NCI-H146 (cell line): ENCODE measurements around the gene LSP1.

Source experiments
- DNase-seq: peaks from one replicate; lab custom pipeline; 2025; lab: John Stamatoyannopoulos, UW

LSP1 gene

DNA sequence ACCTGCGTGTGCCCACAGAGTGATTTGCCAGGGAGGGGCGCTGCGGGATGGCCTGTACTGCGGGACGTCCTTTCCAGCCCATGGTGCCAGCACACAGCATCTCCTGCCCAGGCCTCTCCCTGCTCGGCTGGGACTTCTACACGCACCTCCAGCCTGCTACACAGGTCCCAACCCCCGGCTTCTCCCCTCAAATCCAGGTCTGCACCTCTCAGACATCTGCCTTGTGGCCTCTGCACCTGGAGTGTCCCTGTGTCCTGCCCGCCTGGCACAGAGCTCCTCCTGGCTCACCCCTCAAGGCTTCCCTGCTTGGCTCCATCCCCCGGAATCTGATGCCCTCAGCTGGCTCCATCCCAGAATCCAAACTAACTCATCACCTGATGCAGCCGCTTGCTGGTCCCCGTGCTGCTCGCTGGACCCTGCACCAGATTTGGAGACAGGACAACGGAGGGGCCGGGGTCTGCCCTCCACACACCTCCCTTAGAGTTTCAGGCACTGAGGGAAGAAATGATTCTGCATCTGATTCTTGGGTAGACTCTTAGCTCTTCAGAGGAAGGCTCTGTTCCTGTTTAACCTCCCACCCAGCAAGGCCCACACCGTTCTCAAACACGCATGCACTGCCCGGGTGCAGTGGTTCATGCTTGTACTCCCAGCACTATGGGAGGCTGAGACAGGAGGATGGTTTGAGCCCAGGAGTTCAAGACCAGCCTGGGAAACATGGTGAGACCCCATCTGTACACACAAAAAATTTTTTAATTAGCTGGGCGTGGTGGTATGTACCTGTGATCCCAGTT is 4.0 kb upstream of the LSP1 start:
- no peak for DNase-seq

DNA sequence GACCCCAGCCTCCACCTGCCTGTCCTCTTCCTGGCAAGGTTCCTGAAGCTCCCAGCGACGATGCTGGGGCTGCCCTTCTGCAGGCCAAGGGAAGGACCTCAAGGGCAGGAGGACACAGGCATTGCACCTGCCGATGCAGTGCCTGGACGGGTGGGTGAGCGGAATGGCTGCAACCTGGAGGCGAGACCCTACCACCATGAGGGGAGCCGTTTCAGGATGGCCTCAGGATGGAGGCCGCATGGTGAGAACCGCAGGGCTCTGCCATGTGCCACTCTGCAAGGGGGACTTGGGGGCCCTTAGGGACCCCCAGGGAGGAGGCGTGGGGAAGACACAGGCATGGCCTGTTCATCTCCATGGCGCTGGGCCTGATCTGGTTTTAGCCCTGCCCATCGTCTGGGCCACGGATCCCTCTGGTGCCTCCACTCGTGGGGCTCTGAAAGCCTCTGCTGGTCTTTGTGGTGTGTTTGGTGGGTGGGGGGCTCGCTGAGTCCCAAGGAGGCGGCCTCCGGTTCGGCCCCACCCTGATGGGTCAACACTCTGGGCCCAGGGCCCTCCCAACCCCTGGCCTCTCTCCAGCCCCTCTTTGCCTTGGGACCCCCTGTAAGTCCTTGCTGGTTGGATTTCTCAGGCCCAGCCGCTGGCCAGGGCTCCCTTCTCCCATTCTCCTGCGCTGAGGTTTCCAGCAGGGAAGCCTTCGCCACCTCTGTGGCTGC is 1.3 kb upstream of the LSP1 start:
- DNase-seq, result no peak

DNA sequence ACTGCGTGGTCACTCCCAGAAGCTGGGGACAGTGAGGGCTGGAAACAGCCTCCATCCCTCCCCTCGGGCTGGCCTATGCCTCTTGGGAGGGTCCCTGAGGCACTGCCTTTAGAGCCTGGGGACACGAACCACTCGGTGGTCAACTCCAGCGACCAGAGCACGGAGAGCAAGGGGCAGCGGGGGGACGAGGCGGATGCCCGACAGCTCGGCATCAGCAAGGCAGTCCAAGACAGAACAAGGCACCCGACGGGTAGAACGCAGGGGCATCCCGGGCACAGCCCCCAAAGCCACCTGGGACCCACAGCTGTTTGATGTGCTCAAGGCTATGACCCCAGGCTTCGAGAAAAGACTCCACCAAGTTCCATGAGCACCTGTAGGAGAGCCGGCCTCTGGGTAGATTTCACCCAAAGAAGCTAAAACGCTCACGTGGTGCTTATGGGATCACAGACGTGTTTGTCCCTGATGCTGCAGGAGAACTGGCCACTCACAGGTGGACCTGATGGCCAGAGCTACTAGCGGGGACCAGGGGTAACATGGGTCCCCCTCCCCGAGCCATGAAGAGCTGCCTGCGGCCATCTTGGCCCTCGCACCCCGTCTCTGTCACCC is 510 bp upstream of the LSP1 start:
- no peak for DNase-seq

DNA sequence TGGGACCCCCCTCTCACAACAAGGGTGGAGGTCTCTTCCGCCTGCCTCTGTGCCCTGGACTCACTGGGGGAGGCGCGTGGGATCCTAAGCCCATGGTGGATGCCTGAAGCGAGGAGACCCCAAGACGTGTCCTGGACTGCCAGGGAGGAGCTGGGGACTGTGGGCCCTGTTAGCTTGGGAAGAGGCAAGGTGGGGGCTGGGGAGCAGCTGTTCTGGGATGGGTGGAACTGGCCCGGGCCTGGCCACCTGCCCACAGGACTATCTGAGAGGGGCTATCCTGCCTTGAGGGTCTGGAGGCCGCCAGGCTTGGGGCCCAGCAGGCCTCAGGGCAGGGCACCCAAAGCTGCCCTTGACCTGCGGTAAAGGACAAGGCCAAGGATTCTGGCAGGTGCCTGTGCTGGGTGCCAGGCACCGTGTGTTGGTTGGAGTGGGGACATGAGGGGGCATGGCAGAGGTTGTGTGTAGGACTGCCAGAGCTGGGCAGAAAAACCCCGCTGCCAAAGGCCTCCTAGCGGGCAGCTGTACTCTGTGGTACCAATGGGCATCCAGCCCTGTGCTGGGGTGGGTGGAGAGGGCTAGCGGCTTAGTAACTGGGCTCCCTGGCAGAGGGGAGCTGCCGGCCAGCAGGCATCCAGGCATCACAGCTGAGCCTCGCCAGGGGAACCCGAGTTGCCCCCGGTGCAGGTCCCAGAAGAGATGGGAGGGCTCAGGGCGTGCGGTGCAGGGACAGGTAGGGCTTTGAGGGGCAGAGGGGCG is 670 bp downstream of the LSP1 start:
- DNase-seq, result no peak

DNA sequence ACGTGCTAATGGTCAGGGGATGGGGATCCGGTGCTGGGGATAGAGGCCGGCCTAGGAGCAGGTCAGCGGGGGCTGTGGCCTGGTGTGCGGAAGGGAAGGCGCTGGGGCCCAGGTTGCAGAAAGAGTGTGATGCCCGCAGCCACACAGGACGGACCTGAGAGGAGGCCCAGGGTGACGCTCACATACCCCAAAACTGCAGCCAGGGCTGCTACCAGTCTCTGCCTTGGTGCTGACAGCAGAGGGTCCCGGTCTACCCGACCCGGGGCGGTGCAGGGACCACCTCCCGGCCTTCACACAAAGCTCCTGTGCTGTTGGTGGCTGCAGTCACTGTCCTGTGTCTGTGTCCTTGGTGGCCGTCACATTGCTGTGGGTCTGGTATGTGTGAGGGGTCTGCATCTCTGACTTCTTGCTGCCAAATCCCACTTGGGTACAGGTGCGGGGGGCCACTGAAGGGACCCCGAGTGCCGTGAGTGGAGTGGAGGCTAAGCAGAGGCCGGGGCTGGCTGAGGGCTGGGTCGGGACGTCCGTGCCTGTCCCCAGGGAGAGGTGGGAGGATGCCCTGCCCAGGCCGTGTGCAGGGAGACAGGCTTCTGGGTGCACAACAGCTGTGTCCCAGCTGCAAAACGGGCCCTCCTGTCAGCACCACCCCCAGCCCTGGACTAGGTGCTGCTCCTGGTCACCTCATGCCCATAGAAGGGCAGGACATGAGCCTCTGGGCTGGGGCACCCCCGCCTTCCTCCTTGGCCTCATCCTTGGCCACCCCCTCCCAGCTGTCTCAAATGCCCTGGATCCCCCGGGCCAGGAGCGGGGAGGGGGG is 1.5 kb downstream of the LSP1 start:
- no peak for DNase-seq

DNA sequence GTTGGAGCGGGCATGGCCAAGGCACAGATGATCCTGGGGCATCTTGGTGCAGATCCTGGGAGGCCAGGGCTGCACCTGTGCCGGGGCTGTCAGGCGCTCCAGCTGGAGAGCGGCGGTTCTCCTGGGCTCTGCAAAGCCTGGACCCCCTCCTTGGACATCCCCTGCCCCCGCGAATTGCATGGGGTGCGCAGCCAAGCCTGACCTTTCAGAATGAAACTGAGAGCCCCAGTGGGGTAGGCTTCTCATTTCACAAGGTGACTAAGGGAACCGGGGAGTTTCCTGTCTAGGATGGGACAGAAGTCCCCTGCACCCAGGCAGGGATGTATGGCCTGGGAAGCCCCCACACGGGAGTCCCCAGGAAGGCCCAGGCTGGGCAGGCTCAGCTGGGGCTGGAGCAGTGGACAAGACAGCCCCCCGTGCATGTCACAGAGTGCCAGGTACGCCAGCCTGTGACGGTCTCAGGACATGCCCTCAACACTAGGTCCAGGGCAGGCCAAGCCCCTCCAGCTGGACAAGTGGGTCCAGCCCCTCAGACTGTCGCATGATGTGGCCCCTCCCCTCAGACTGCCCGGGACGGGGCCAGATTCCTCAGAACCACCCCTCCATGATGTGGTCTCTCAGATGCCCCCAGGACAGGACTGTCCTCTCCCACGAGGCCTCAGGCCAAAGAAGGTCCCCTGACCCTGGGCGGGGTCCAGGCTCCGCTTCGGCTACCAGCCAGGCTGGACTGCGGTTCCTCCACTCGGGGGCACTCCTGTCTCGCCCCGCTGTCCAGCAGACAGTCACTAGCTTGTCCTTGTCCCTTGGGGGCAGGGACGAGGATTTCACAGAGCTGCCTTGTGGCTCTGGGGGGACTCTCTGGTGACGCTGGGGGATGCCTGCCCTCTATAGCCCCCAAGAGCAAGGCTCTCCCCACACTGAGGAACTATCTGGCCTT is 2.3 kb downstream of the LSP1 start:
- DNase-seq, result no peak

DNA sequence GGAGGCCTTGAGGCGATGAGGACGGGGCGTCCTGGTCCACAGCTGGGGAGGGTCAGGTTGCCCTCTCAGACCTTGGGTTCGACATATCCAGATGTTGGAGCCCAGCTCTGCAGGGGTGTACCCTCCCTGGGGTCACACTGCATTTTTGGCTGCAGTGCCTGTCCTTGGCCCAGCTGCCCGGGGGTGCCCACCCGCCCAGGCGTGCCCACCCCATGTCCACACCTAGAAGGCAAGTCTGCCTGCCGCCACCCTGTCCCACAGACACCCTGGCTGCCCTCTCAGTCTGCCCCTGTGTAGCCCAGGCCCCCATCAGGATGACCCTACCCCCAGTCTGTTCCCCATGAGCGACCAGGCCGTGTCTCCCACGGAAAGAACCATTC is 3.0 kb downstream of the LSP1 start:
- DNase-seq, result no peak

DNA sequence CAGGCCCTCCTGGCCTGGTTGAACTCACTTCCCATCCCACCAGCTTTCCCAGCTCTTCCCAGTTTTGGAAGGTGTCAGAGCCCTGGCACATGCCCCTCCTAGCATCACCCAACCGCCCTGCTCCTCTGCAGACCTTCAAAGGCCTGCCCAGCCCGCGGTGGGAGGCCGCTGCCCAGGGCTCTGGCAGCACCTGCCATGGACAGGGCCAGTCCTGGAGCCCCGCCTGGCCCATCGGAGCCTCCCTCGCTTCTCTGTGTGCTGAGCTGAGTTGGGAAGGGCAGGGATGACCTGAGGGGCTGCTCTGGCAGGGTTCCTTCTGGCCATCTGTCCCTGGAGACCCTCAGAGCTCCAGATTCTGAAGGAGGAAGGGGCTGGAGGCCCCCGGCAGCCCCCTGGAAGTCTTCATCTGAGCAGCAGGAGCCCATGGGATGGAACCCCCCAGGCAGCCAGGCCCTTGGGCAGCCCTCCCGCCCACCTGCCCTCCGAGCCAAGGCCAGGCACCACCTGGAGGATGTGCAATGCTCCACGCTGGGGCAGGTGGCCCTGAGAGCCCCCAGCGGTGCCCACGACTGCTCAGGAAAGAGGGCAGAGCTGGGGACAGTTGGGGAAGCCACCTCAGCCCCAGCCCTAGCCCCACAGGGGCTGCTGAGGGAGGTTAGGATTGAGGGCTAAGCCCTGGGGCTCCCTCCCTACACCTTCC is 3.6 kb downstream of the LSP1 start:
- DNase-seq, result no peak

DNA sequence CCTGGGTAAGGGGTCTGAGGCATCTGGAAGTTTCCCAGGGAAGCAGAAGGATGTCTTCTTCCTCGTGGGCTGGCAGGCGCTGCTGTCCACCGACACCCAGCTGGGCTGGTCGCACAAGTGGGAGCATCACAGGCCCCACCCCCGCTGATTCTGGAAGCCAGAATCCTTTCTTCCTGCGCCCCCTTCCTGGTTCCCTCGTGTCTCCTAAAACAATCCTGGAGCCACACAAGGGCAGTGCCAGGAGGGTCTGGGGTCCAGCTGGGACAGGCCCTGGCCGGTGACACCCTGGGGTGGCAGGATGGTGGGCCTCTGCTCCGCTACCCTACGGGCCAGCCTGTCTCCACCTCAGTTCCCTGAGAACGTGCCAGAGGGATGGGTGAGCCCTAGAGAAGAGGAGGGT is 4.2 kb downstream of the LSP1 start:
- DNase-seq, result no peak

DNA sequence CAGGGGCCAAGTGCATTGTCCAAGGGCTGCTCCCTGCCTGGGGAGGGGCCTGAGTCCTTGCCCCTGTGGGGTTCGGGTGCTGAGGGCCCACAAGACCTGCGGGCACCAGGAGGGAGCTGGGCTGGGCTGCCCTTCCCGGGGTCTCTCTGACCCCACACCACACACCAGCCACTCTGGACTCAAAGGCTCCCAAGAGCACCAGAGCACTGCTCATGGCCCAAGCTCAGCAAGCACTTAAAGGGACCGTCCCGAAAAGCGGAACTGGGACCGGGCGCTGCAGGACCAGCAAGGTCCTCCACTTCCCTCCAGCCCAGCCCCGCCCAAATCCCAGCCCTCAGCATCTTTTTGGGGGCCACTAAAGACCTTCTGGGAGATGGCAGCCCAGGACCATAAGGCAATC is 5.3 kb downstream of the LSP1 start:
- DNase-seq, result no peak

DNA sequence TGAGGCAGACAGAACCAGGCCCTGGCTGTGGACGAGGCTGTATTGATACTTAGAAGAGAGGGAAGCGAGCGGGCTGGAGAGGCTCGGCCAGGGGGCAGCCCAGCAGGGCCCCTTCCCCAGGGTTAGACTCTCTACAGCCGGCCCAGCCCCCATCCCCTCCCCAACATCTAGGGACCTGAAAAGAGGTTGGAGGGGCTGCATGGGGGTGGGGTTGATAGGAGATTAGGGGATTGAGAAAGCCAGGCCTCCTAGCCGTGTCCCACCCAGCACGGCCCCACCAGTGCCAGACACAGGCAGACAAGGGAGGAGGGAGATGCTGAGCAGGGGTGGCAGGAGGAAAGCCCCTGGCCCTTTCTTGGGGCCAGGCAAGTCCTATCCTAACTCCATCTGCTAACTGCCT is 5.7 kb downstream of the LSP1 start:
- no peak for DNase-seq

DNA sequence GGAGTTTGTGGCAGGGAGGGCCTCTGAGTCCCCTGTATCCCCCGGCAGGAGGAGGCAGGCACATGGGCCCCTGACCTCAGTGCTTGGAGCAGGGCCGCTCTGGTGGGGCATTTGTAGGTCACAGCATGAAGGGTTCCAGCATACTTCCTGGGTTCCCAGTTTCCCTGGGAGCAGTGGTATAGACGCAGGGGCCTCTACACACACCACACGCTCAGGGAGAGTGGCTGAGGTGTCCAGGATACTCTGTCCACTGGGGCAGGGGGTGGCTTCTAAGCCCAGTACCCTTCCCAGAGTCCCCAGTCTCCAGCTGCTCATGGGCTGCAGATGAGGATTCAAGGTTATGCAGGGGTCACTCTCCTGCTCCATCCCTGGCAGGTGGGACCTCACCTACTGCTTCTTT is 6.1 kb downstream of the LSP1 start:
- no peak for DNase-seq

DNA sequence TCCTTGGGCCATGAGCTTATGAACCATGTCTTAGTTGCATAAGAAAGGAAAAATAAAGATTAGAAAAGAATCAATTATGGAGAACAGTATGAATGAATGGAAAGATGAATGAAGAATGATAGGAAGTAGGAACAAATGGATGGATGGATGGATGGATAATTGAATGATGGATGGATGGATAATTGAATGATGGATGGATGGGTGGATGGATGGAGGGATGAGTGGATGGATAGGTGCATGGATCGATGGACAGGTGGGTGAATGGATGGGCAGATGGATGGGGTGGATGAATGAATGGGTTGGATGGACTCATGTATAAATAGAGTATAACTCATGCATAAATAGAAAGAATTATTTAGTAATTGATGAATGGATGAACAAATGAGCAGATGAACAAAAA is 7.2 kb downstream of the LSP1 start:
- no peak for DNase-seq

DNA sequence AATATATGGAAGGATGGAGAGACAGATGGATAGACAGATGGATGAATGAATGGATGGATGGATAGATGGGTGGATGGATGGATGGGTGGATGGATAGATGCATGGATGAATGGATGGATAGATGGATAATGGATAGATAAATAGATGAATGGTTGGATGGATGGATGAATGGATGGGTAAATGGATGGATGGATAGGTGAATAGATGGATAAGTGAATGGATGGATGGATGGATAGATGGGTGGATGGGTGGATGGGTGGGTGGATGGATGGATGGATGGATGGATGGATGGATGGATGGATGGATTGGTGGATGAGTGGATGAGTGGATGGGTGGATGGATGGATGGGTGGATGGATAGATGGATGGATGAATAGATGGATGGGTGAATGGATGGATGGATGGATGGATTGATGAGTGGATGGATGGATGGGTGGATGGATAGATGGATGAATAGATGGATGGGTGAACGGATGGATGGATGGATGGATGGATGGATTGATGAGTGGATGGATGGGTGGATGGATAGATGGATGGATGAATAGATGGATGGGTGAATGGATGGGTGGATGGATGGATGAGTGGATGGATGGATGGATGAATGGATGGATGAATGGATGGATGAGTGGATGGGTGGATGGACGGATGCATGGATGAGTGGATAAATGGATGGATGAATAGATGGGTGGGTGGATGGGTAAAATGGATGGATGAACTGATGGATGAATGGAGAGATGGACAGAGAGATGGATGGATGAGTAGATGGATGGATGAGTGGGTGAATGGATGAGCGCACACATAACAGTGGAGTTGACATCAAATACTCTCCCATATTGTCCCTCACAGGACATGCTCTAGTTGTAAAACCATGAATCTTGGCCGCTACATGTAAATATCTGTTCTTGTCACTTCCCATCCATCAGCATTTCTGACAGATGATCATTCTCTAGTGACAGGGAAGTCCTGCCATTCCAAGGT is 8.8 kb downstream of the LSP1 start:
- no peak for DNase-seq

DNA sequence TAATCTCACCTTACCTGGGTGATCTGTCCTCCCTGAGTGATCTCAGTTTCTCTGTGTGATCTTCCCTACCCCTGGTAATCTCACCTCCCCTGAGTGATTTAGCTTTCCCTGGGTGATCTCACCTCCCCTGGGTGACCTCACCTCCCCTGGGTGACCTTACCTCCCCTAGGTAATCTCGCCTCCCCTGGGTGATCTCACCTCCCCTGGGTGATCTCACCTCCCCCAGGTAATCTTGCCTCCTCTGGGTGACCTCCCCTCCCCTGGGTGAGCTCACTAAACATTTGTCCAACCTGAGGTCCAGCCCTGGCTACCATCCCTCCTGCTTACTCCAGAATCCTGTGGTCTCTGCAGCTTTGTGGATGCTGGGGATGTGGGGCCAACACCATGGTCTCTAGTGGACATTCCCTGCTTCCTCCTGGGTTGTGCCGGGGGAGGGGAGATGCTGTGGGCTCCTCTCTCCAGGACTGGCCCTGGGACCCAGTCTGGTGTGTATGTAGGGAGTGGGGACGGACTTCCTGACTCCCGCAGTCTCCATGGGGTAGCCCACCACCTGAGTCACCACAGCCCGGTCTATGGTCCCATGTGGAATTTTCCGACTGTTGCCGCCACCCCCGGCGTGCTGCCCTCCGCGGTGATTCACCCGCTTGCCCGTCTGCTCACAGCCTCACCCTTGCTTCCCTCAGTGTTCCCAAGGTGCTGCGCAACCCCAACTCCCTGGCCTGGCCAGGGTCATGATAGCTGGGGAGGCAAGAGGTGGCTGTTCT is 9.9 kb downstream of the LSP1 start:
- no peak for DNase-seq

DNA sequence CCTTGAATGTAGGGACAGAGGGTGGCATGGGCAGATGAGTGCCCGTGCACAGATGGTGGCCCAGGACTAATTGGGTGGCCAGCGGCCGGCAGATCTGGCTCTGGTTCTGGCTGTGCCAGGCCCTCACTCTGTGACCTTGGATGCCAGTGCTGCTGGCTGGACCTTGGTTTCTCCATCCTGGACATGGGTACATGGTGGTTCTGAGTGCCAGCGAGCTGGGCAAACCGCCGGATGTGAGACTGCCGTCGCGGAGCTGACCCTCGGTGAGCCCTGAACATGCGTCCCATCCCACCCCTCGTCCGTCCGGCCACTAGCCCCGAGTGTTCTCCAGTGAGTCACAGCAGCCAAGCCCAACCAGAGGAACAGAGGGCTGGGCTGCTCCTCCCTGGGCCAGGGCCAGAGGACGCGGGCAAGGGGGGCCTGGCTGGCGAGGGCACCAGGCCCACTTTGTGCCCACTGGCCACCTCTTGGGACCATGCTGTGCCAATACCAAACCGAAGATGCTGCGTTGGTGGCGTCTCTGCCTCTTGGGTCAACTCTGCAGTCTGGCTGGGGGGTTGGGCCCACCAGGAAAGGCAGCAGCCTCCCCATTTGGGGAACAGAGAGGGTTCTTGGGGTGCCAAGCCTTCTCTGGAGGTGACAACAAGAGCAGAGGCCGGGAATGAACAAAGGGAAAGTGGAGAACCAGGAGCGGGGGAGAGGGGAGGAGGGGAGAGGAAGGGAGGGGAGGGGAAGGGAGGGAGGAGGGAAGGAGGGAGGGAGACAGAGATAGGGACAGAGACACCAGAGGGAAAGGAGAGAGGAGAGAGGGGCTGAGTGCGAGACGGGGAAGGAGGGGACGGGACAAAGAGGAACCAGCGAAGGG is 10.7 kb downstream of the LSP1 start:
- DNase-seq, result peak; percentile 34

DNA sequence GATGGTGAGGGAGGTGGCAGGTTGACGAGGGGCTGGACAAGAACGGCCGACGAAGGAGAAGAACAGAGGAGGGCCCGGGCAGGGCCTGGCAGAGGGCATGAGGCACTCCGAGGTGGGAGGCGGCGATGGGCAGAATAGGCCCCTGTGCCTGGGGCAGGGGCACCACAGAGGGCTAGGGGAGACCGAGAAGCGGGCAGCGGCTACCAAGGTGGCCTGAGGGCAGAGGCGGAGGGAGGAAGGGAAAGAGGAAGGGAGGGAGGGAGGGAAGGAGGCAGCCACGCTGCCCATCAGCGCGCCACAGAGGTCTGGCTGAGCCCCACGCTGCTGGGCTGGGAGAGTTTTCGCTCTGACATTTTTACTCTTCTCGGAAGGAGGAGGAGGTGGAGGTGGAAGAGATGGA is 11.3 kb downstream of the LSP1 start:
- DNase-seq, result no peak
